Measurements from ENCODE around the gene ABHD14A.

Gene ABHD14A

GRCh38 chr3:52020796-52021195 lies 45.9 kb downstream of the ABHD14A start:
- no peak for DNase-seq (ENCODE audit: low spot score)

DNA sequence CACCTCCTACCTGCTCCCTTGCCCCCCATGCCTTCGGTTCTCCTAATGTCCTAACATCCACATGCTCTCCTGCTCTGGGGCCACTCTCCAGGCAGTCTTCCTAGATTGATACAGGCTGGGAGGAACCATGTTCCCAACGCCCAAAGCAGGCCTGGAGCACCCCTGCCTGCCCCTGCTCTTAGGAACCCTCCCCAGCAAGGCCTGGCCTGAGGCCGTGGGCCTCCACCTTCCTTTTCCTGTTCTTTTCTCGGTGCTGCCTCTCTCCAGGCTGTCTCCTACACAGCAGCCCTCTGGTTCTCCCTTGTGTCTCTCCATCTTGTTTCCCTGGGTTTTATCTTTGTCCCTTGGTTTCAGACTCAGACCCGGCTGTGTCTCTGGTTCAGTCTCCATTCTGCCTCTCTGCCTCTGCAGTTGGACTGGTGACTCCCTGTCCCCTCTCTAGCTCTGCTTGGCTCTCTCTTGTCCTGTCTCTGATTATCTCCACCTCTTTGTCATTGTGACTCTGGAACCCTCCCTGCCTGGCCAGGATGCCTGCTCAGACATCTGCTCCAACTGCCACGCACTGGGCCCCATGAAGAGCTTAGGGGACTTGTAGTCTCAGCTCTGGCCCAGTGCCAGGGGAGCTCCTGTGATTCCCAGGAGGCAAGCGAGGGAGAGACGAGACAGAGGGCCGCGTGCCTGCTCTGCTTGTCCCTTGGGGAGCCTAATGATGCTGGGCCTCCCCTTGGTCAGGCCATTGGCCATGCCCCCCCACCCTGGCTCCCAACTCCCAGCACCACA lies 46.8 kb downstream of the ABHD14A start:
- DNase-seq (ENCODE audit: low spot score) = no peak

GRCh38 chr3:52022323-52023100 lies 47.6 kb downstream of the ABHD14A start:
- no peak for DNase-seq (ENCODE audit: low spot score)

- no peak for DNase-seq (ENCODE audit: low spot score)
These were observed 48.4 kb downstream of the ABHD14A start for GRCh38 chr3:52023101-52023770.

DNA sequence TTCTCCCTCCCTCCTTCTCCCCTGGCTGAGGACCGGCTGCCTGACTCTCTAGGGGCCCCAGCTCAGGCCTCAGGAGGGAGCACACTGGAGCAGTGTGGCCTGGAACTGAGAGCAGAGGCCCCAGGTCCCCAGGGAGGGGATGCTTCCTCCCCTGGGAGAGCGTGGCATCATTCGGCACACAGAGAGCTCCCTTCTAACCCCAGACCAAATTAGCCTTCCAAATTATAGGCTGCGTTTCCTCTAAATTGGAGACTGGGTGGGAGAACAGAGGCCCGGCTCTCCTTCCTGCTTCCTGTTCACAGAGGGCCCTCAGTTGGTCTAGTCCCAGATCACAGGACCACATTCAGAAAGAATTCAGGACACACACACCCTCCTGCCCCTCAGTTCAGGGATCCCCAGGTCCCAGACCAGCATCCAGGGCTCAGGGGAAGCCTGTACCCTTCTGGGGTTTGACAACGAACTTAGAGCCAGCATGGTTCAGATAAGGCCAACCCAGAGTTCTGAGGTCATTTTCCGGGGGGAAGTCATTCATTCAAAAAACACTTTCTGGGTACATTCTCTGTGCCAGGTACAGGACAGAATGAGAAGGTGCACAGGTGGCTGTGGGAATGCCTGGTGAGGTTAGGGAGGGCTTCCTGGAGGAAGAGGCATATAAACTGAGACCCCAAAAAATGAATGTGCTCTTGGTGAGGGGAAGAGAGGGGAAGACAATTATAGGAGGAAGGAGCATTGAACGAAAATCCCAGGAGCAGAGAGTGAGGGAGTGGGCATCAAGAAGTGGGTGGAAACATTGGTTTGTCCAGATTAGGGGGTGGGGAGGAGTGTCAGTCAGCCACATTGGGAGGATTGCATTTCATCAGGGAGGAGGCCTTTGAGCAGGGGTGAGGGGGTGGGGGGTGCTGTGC lies 49.2 kb downstream of the ABHD14A start:
- no peak for DNase-seq (ENCODE audit: low spot score)

DNA sequence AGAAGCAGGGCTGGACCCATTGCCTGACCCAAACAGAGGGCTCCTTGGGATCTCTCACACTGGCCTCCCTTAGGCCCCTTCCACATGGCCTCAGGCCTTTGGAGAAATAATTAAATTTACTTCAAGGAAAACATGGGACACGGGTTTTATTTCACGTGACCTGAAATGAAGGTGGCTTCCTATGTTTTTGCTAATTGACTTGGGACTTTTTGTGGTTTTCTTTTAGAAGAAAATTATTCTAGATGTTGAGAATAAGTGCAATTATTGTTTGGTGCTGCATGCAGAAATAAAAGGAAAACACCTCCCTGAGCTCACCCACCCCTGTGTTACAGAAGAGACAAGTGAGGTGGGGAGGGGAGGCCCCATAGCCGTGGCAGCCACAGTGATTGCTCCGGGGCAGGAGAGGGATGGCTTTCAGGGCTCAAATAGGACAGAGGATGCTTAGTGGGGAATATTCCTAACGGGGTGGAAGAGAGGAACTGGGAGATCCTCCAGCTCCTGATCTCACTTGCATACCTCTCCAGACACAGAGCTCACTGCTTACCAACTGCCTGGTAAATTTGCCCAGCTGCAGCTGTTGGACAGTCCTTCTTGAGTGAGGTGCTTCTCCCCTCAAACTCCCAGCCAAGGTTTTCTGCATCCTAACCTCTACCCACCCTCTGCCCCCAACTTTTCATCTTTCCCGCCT lies 50.0 kb downstream of the ABHD14A start:
- DNase-seq (ENCODE audit: low spot score) = no peak

GRCh38 chr3:52025453-52025852 lies 50.6 kb downstream of the ABHD14A start:
- DNase-seq (ENCODE audit: low spot score) = no peak

GRCh38 chr3:52026041-52026440 lies 51.2 kb downstream of the ABHD14A start:
- no peak for DNase-seq (ENCODE audit: low spot score)

DNA sequence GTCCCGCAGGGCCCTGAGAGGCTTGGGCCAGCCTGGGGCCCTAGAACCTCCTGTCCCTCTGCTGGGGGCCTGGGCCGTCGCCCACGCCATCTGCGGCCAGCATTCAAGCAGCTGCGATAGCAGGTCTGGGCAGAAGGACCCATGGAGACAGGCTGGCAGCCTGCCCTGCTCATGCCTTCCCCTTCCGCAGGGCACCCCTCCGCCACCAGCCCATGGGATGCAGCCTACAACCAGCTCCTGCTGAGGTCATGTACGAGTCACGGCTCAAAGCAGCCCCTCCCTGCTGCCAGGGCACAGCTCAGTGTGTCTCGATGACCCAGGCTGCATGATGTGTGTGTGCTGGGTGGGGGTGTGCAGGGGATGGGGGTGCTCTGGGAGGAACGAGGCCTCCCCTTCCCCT lies 53.7 kb downstream of the ABHD14A start:
- no peak for DNase-seq (ENCODE audit: low spot score)

- DNase-seq (ENCODE audit: low spot score) = no peak
These were observed 54.2 kb downstream of the ABHD14A start for GRCh38 chr3:52029053-52029452.

DNA sequence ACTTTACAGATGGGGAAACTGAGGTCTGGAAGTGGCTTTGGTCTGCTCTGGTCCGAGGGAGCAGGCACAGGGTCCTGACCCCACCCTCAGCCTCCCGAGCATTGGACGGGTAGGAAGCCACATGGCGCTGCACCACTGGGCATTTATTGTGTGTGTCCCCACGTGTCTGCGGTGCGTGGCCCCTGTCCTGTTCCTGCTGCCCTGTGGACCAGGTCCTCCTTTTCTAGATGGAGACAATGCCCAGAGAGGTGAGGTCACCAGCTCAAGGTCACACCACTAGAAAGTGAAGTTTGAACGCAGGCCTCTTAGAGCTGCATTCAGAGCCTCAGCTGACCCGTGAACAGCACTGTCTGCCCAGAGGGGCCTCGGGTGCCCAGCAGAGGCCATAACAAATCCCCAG lies 54.7 kb downstream of the ABHD14A start:
- DNase-seq (ENCODE audit: low spot score) = no peak

Measured in ecto neural progenitor cell (in vitro differentiated cells).